ENCODE results near the gene MANBA.
"Not testable (repeated sequence)": the region's sequence is repeated elsewhere in the genome, so short reads cannot be mapped to it uniquely, and the experiment has no call there.

The MANBA gene

GRCh38 chr4:102722740-102723139 is 38.0 kb downstream of the MANBA start:
- DNase-seq (ENCODE audit: low read depth in 2 of 2) = no peak

- DNase-seq (ENCODE audit: low read depth in 2 of 2) = not testable (repeated sequence)
Observed at GRCh38 chr4:102718833-102719575, 41.8 kb downstream of the MANBA start.

- no peak for DNase-seq (ENCODE audit: low read depth in 2 of 2)
Observed at GRCh38 chr4:102717448-102718092, 43.2 kb downstream of the MANBA start.

DNA sequence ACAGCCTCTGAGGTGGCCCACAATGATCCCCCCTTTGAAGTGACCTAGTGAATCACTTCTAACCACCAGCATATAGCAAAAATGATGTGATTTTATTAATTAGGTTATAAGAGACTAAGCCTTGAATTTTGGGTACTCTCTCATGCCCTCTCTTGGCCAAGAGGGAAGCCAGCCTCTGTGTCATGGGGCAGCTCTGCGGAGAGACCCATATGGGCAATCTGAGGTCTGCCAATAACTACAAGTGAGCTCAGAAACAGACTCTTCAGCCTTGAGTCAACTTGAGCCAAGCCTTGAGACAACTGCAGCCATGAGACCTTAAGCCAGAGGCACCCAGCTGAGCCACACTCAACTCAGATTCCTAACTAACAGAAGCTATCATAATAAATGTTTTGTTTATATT is 45.7 kb downstream of the MANBA start:
- no peak for DNase-seq (ENCODE audit: low read depth in 2 of 2)

- DNase-seq (ENCODE audit: low read depth in 2 of 2) = not testable (repeated sequence)
Observed at GRCh38 chr4:102713774-102714173, 47.0 kb downstream of the MANBA start.

DNA sequence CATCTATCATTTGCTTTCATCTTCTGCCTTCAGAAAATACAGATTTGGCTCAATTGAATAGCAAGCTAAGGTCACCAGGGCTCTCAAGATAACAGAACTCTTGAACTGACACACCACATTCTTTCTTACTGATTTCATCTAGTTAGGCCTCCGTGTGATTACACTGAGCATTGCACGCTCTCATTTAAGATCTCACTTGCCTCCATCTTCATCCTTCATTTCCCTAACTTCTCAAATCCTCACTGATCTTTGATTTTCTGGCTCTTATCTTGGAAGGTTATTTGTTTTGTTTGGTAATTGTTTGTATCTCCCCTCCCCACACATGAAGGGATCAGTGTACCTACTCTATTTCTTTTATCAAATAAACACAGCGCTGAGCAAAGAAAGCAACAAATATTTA is 47.7 kb downstream of the MANBA start:
- DNase-seq (ENCODE audit: low read depth in 2 of 2) = no peak

DNA sequence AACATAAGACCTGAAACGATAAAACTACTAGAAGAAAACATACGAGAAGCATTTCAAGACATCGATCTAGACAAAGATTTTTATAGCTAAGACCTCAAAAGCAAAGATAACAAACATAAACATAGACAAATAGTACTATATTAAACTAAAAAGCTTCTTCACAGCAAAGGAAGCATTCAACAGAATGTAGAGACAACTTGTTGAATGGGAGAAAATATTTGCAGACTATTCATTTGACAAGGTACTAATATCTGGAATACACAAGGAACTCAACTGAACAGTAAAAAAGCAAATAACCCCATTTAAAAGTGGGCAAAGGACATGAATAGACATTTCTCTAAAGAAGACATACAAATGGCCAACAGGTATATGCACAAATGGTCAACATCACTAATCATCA is 49.8 kb downstream of the MANBA start:
- DNase-seq (ENCODE audit: low read depth in 2 of 2) = no peak

DNA sequence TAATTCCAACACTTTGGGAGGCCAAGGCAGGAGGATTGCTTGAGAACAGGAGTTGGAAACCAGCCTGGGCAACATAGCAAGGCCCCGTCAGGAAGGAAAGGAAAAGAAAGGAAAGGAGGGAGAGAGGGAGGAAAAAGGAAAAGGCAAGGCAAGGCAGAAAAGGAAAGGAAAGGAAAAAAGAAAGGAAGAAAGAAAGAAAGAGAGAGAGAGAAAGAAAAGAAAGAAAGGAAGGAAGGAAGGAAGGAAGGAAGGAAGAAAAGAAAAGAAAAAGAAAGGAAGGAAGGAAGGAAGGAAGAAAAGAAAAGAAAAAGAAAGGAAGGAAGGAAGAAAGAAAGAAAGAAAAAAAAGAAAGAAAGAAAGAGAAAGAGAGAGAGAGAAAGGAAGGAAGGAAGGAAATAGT is 51.7 kb downstream of the MANBA start:
- not testable (repeated sequence) for DNase-seq (ENCODE audit: low read depth in 2 of 2)

GRCh38 chr4:102707150-102707549 is 53.6 kb downstream of the MANBA start:
- DNase-seq (ENCODE audit: low read depth in 2 of 2) = no peak

DNA sequence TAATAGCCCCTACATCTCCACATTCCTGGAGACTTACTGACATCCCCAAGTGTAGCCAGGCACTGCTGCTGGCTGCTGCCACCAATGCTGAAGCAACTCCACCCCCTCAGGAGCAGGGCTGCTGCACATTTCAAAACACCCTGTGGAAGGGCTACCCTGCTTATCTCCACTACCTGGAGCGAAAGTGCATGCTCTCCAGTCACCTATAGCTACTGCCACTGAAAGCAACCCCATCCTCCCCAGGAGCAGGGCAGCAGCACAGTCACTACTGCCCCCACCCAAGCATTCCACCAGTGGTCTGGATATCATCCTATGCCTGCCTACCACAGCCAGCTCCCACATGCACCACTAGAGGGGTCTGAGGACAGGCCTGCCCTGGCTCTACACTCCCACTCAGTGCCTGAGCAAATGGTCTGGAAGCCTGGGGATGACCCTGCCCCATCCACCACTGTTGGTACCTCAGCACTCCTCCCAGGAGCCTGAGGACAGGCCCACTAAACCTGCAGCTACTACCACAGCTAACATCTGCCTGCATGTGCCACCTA is 55.3 kb downstream of the MANBA start:
- no peak for DNase-seq (ENCODE audit: low read depth in 2 of 2)

- no peak for DNase-seq (ENCODE audit: low read depth in 2 of 2)
Observed at GRCh38 chr4:102696758-102697157, 64.0 kb downstream of the MANBA start.

- no peak for DNase-seq (ENCODE audit: low read depth in 2 of 2)
Observed at GRCh38 chr4:102694791-102695190, 66.0 kb downstream of the MANBA start.

GRCh38 chr4:102693861-102694260 is 66.9 kb downstream of the MANBA start:
- no peak for DNase-seq (ENCODE audit: low read depth in 2 of 2)

DNA sequence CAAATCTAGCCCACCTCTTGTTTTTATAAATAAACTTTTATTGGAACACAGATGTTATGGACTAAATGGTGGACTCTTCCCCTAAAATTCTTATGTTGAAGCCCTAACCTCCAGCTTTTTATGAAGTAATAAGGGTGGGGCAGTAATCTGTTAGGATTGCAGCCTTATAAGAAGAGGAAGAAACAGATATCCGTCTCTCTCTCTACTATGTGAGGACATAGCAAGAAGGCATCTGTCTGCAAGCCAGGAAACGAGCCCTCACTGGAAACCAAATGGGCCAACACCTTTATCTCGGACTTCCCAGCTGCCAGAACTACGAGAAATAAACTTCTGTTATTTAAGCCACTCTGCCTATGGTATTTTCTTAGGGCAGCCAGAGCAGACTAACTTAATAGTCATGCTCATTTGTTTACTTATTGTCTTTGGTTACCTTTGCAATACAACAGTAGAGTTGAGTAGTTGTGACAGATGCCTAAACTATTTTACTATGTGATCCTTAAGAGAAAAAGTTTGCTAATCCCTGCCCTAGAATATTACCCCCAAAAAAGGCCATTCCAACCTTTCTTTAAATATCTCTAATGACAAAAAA is 67.4 kb downstream of the MANBA start:
- no peak for DNase-seq (ENCODE audit: low read depth in 2 of 2)

DNA sequence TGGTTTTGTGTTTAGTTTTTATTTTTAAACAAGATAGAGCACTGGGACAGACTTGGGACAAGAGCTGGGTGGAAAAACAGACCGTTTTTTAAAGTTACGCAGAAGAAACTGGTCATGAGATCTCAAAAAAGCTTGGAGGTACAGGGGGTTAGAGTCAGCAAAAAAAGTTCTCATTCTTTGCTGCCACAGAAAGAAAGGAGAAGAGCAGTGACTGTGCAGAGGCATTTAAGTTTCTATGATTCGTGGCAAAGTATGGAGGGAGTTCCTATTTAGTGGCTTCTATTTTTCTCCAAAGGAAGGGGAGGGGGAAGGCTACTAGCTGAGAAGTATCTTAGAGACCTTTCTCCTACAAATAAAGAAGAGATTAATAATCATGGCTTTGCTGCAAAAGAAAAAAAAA is 68.3 kb downstream of the MANBA start:
- no peak for DNase-seq (ENCODE audit: low read depth in 2 of 2)

DNA sequence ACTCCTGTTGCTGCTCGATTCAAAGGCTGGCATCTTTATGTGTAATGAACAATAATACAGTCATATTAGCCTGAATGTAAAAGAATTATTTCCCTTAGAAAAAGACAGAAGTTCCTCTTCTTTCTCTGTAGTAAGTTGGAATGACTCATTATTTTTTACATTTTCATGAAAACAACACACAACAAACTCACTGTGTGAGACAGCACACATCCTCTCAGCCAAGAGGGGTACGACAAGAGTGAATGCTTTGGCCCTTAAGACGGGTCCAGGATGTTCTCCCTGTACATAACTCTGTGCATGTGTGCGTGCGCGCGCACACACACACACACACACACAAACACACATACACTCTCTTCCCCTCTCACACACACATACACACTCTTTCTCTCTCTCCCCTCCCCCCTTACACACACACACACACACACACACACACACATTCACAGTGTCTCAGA is 72.8 kb downstream of the MANBA start:
- DNase-seq (ENCODE audit: low read depth in 2 of 2) = no peak

DNA sequence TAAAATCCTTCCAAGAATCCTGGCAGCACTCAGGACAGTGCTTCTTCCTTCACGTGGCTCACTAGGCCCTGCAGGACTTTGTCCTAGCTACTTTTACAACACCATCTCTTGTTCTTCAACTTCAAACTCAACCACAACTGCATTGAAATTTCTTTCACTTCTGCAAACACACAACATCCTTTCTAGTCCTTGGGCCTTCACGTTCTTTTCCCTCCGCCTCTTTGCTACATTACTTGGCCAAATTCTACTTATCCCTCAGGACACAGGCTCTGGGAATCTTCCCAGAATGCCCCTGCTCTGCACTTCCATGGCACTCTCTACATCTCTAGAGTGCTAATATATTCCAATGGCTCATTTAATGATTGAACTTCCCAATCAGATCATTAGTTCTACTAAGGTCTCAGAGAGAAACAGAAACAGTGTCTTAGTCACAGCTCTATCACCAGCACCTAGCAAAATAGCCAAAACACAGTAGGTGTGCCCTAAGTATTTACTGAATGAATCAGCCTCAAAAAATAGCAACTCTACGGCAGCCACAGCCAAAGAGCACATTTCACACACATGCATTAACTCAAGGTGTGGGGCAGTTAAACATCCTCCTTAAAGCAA is 73.3 kb downstream of the MANBA start:
- no peak for DNase-seq (ENCODE audit: low read depth in 2 of 2)

GRCh38 chr4:102685768-102686167 is 75.0 kb downstream of the MANBA start:
- no peak for DNase-seq (ENCODE audit: low read depth in 2 of 2)

- DNase-seq (ENCODE audit: low read depth in 2 of 2) = no peak
Observed at GRCh38 chr4:102684610-102685052, 76.1 kb downstream of the MANBA start.

- no peak for DNase-seq (ENCODE audit: low read depth in 2 of 2)
Observed at GRCh38 chr4:102683881-102684609, 76.7 kb downstream of the MANBA start.

GRCh38 chr4:102678695-102679335 is 82.0 kb downstream of the MANBA start:
- DNase-seq (ENCODE audit: low read depth in 2 of 2) = no peak
